Right lung (tissue), 5 donors: ENCODE measurements around the gene TXNIP. TPM values are rescaled to one million over a fixed set of nuclear protein-coding genes. Genes with fewer than 3 reads are reported as not detected.
A peak's percentile ranks its signal among the peaks of the same experiment; 100 is the strongest.

Experiments used
- DNase-seq, 2 donors: peaks; one replicate each; pipeline ENCODE4 v3.0.0-alpha.2; 2013
- polyA plus RNA-seq, 5 donors: library from polyadenylated mRNA; unstranded; fragments of 120-200 nt; gene quantifications; one replicate each; pipeline versions ENCODE4 v1.2.1 to v1.2.3, GENCODE V29; 2013; ENCODE audit warnings: inconsistent platforms in 1 of 5, low replicate concordance in 1 of 5; ENCODE audit not compliant: insufficient read length in 5 of 5, insufficient read depth in 1 of 5

The TXNIP gene
- polyA plus RNA-seq, 5 donors, result 298 to 564 (median 375) TPM

GRCh38 chr1:145987926-145988325, 8.5 kb downstream of the TXNIP start:
- no peak for DNase-seq

DNA sequence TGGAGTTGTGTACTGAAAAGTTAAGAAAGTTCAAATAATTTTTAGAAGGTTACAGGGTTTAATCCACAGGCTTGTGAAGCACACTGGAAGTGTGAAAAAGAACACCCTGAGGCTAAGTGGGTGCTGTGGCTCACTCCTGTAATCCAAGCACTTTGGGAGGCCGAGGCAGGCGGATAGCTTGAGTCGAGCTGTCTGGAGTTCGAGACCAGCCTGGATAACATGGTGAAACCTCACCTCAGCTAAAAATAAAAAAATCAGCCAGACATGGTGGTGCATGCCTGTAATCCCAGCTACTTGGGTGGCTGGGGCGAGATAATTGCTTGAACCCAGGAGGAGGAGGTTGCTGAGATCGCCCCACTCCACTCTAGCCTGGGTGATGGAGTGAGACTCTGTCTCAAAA, 9.8 kb downstream of the TXNIP start:
- DNase-seq, result no peak

- DNase-seq, result no peak
Observed at GRCh38 chr1:145985502-145986439, 10.6 kb downstream of the TXNIP start.

- DNase-seq, result no peak
Observed at GRCh38 chr1:145985129-145985501, 11.3 kb downstream of the TXNIP start.

DNA sequence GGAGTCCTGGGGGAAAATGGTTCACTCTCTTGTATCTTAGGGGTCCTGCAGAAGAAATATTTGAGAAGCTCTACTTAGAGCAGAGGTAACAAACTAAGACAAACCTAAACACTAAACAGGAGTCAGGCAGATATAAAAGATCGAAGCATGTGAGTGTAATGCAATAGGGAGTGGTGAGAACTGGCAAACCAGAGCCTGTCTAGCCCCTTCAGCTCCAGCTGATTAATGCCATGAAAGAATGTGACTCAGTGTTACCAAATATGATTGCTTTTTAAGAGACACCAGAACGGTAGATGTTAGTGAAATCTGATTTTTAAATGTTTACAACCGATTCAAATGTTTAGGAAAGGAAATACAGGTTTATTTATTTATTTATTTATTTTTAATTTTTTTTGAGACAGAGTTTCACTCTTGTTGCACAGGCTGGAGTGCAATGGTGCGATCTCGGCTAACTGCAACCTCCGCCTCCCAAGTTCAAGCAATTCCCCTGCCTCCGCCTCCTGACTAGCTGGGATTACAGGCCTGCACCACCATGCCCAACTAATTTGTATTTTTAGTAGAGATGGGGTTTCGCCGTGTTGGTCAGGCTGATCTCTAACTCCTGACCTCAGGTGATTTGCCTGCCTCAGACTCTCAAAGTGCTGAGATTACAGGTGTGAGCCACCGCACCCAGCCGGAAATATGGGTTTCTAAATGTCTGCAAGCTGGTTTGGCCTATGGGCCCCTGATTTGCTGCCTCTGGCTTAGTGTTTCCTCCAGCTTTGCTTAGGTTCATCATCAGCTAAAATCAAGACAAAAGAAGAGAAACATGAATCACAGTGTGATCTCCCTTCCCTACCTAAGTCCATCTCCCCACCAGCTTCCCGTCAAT, 12.2 kb downstream of the TXNIP start:
- DNase-seq, result no peak

GRCh38 chr1:145983206-145983675, 13.1 kb downstream of the TXNIP start:
- no peak for DNase-seq

DNA sequence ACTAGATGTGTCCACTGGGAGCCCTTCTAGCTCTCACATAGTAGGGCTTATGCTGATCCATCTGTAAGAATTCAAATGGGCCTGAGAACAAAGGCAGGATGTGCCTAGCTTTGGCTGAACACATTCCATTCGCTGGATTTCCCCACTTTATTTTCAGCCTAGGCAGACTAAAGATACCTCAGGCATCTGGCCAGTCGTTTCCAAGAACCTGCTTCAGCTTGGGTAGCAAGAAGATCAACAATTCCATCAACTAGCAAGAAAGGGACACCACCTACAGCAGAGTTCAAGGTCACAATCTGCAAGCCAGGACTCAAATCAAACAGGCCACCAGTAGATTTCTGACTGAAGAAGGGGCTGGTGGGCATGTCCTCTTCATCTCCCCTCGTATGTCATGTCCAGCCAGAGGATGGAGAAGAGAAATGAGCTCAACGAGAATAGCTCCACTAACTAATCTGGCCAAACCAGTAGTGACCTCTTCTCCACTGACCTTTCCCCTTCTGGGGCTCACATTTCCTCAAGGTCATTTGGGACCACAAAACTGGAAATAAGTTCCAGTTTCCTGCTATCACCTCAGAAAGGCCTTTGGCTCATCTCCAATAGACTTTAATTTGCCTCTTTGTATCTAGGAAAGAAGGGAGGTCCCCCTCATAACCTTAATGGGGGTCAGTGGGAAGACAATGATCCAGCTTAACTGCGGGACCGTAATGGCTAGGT, 14.2 kb downstream of the TXNIP start:
- DNase-seq, result no peak

DNA sequence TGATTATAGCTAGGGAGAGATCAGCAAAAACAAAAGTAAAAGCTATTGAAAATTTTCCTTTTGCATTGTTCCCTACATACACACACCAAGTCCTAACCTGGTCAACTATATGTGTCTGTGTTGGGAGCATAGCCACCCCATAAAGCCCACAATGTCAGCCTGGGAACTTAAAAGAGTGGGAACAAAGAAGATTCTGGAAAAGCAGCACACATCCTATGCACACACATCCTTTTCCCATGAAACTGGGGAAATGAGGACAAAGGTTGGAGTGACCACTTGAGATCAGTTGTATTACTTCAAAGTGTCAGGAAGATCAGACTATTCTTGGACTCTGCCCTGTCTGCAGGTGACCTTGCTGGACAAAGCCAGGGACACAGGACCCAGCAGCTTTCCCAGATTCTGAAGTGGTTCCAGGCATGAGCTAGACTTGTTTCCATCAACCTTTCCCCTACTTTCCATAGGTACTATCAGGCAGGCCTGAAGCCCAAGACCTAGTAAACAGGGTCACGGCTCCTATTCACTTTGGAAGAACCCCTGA, 15.9 kb downstream of the TXNIP start:
- DNase-seq, result no peak

- no peak for DNase-seq
Observed at GRCh38 chr1:145979746-145980456, 16.5 kb downstream of the TXNIP start.

DNA sequence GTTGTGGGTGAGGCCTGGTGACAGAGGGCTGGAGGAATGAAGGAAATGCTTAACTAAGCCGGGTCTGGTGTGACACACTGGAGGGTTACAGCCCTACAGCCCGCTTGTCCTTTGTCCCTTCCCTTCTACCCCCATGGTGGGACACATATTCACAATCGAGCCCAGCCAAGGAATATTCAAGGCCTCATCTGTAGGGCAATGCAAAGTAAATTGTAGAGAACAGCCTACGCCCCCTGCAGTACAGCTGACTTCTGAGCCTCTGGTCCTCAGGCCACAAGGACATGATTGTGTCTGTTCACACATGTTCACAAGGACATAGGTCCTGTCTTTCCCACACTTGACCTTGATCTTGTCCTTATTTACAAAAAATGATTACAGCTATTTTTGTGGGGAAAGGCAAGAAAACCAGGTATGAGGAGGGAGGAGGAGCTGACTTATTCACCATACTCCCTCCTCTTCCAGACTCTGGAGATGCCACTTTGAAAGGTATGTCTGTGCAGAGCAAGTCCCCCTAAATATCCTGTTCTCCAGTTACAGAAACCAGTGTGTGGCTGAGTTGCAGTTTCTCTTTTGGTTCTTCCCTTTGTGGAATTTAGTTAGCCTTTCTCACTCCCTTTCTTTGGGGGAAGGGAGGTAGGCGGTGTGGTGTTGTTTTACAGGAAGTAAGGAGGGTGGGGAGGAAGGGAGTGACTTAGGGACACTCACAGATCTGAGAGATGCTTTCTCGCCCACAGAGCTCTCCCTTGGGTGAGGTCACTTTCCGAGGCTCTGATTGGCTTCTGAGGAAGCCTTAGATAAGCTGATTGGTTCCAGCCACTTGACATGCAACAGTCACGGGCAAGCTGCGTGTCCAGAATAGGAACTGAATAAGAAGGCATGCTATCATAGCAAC, 17.3 kb downstream of the TXNIP start:
- peak; percentile 95 to 97 for DNase-seq

- DNase-seq, result no peak
Observed at GRCh38 chr1:145978471-145978853, 17.9 kb downstream of the TXNIP start.

DNA sequence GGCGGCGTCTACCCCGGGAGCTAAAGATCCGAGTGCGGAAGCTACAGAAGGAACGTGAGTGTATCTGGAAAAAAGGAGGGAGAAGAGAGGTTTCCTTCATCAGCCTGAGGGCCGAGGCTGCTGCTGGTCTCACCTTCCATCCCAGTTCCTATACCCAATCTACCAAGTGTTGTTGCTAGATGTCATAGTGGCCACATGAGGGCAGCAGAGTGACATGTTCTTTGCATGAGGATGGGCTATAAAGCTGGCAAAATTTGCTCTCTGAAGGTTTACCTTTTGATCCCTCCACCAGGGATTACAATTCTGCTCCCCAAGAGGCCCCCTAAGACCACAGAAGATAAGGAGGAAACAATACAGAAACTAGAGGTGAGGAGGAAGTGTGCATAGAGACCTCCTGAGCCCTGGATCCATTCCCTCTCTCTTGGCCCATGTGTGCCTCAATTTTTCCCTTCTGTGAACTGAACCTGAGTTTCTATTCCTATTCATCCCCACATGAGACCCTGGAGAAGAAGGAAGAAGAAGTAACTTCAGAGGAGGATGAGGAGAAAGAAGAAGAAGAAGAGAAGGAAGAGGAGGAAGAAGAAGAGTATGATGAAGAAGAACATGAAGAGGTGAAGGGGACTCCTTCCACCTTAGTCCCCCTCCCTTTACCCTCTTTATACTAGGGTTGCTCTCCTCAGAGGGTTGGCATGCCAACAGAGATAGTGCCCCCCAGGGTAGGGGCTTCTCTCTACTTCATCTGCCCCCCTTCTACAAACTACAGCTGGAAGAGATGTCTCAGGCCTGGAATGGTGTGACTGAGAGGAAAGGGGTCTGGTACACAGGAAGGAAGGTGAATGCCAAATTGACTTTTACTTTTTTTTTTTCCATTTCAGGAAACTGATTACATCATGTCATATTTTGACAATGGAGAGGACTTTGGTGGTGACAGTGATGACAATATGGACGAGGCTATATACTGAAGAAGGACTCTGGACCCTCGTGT, 18.6 kb downstream of the TXNIP start:
- peak; percentile 71 to 80 for DNase-seq

- DNase-seq, result no peak
Observed at GRCh38 chr1:145977016-145977415, 19.4 kb downstream of the TXNIP start.

- DNase-seq, result no peak
Observed at GRCh38 chr1:145975216-145975615, 21.2 kb downstream of the TXNIP start.

DNA sequence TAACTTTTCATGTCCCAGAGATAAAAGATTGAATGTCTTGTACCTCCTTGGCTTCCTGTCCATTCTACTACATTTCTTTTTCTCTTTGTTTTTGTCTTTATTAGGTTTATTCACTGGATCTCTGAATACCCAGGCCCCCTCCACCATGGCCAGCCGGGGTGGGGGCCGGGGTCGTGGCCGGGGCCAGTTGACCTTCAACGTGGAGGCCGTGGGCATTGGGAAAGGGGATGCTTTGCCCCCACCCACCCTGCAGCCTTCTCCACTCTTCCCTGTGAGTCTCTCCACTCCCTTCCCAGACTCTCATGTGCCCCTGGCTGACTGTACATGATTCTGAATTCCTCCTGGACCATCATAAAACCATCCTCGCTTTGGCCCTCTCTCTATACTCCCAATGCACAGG, 21.7 kb downstream of the TXNIP start:
- DNase-seq, result no peak

- DNase-seq, result no peak
Observed at GRCh38 chr1:145972580-145972979, 23.8 kb downstream of the TXNIP start.

GRCh38 chr1:145967288-145967687, 29.1 kb downstream of the TXNIP start:
- DNase-seq, result no peak

- DNase-seq, result no peak
Observed at GRCh38 chr1:145965119-145965744, 31.1 kb downstream of the TXNIP start.
